Measurements from ENCODE around the gene KIAA0040.

DNA sequence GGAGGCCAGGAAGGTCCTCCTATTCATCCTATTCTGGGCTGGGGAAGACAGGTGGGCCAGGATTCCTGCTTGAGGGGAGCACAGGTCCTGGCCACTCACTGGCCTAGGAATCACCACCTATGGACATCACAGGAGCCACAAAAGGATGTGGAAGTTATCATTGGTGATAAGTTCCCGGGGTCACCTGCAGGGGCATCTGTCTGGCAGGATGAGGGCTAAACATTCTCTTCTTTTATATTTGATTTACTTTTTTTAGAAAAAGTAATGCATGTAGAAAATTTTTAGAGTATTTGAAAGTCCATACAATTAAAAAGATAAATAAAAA lies 33.2 kb upstream of the KIAA0040 start:
- TF ChIP-seq, protein P1, sequence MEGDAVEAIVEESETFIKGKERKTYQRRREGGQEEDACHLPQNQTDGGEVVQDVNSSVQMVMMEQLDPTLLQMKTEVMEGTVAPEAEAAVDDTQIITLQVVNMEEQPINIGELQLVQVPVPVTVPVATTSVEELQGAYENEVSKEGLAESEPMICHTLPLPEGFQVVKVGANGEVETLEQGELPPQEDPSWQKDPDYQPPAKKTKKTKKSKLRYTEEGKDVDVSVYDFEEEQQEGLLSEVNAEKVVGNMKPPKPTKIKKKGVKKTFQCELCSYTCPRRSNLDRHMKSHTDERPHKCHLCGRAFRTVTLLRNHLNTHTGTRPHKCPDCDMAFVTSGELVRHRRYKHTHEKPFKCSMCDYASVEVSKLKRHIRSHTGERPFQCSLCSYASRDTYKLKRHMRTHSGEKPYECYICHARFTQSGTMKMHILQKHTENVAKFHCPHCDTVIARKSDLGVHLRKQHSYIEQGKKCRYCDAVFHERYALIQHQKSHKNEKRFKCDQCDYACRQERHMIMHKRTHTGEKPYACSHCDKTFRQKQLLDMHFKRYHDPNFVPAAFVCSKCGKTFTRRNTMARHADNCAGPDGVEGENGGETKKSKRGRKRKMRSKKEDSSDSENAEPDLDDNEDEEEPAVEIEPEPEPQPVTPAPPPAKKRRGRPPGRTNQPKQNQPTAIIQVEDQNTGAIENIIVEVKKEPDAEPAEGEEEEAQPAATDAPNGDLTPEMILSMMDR (IDR thresholded peaks at IDR 0.05), result no peak
- TF ChIP-seq POLR2A (IDR thresholded peaks at IDR 0.05) (no peak), POLR2AphosphoS5 (IDR thresholded peaks at IDR 0.05; ENCODE audit: insufficient read depth in 1 of 2, low read depth in 1 of 2) (no peak)
